IMR-90 (cell line): Measurements from ENCODE around the gene CFAP61. TPM values are rescaled to one million over a fixed set of nuclear protein-coding genes. Genes with fewer than 3 reads are reported as not detected.

Source experiments
- ATAC-seq: fragments of 200-7000 bp; cut with Tn5 transposase; 2 replicates; pipeline ENCODE4 v1.9.1; 2020; ENCODE audit warnings: low read depth, mild to moderate bottlenecking, moderate library complexity
- BruUV-seq: library from RNA; stranded (reverse); fragments of 400-500 nt; replicated peaks from 2 replicates; lab custom pipeline; 2021; lab: Mats Ljungman, UMichigan
- CTCF ChIA-PET: fragments of 300-600 bp; formaldehyde crosslinking; extraction: SDS; loops from one replicate; lab custom pipeline; 2021; ENCODE audit warnings: antibody characterized with exemption; lab: Yijun Ruan, JAX
- POLR2A ChIA-PET: fragments of 300-600 bp; sonication (Branson Sonifier 250); formaldehyde crosslinking; loops from one replicate; lab custom pipeline; 2022; ENCODE audit warnings: antibody characterized with exemption; ENCODE audit not compliant: unreplicated experiment; lab: Charles Lee
- DNase-seq: peaks from one replicate; pipeline ENCODE4 v3.0.0; 2013
- H2AFZ ChIP-seq: replicated peaks from 2 replicates; pipeline ENCODE3; 2013; ENCODE audit warnings: low read length, mild to moderate bottlenecking; ENCODE audit not compliant: poor library complexity
- H2AK5ac ChIP-seq: 2 replicates; pipeline ENCODE4 v1.6.1; 2013; ENCODE audit warnings: low read depth, low read length, inconsistent platforms
- H2AK9ac ChIP-seq: replicated peaks from 2 replicates; pipeline ENCODE3; 2013; ENCODE audit warnings: mild to moderate bottlenecking, low read depth, low read length, moderate library complexity; ENCODE audit not compliant: poor library complexity
- H2BK120ac ChIP-seq: 2 replicates; pipeline ENCODE4 v1.6.1; 2013; ENCODE audit warnings: low read depth, low read length, inconsistent platforms
- H2BK15ac ChIP-seq: 3 replicates; pipeline ENCODE4 v1.6.1; 2013; ENCODE audit warnings: low read depth, low read length, inconsistent platforms
- H2BK20ac ChIP-seq: 2 replicates; pipeline ENCODE4 v1.6.1; 2013; ENCODE audit warnings: low read depth, mild to moderate bottlenecking, inconsistent platforms, low read length, moderate library complexity
- H2BK5ac ChIP-seq: 2 replicates; pipeline ENCODE4 v1.6.1; 2013; ENCODE audit warnings: mild to moderate bottlenecking, low read depth, low read length, inconsistent platforms; ENCODE audit not compliant: poor library complexity, severe bottlenecking
- H3K14ac ChIP-seq: replicated peaks from 2 replicates; pipeline ENCODE4 v1.6.1; 2013; ENCODE audit warnings: low read depth, low read length, inconsistent platforms
- H3K18ac ChIP-seq: 2 replicates; pipeline ENCODE4 v1.6.1; 2013; ENCODE audit warnings: low read depth, low read length, control low read depth
- H3K23ac ChIP-seq: 2 replicates; pipeline ENCODE4 v1.6.1; 2013; ENCODE audit warnings: low read depth, low read length, inconsistent platforms
- H3K27ac ChIP-seq: 2 replicates; pipeline ENCODE4 v1.5.1; 2013; ENCODE audit warnings: mild to moderate bottlenecking, control low read depth, low read length; ENCODE audit not compliant: insufficient read depth
- H3K27me3 ChIP-seq: 2 replicates; pipeline ENCODE4 v1.6.1; 2013; ENCODE audit warnings: low read length; ENCODE audit not compliant: control insufficient read depth, insufficient read depth
- H3K36me3 ChIP-seq: 2 replicates; pipeline ENCODE4 v1.6.1; 2013; ENCODE audit warnings: low read length, mixed read lengths; ENCODE audit not compliant: control insufficient read depth, insufficient read depth
- H3K4ac ChIP-seq: 2 replicates; pipeline ENCODE4 v1.6.1; 2013; ENCODE audit warnings: low read depth, low read length, inconsistent platforms
- H3K4me1 ChIP-seq: 2 replicates; pipeline ENCODE4 v1.6.1; 2013; ENCODE audit warnings: low read length, mixed read lengths; ENCODE audit not compliant: control insufficient read depth, insufficient read depth
- H3K4me2 ChIP-seq: 2 replicates; pipeline ENCODE4 v1.6.1; 2013; ENCODE audit warnings: low read depth, mild to moderate bottlenecking, control low read depth, low read length, moderate library complexity
- H3K4me3 ChIP-seq: 2 replicates; pipeline ENCODE4 v1.5.1; 2013; ENCODE audit warnings: low read depth, mild to moderate bottlenecking, control low read depth, low read length, moderate library complexity; ENCODE audit not compliant: insufficient read depth
- H3K56ac ChIP-seq: 2 replicates; pipeline ENCODE4 v1.6.1; 2013; ENCODE audit warnings: low read length, inconsistent platforms; ENCODE audit not compliant: insufficient read depth; ENCODE audit errors: extremely low read depth
- H3K79me1 ChIP-seq, 2 experiments: 2 replicates each; pipeline ENCODE4 v1.6.1; 2013; ENCODE audit warnings: low read length in 2 of 2, inconsistent platforms in 1 of 2, low read depth in 1 of 2
- H3K9ac ChIP-seq: 2 replicates; pipeline ENCODE4 v1.6.1; 2013; ENCODE audit warnings: low read depth, low read length, control low read depth
- H3K9me1 ChIP-seq: 2 replicates; pipeline ENCODE4 v1.6.1; 2013; ENCODE audit warnings: low read length, inconsistent platforms; ENCODE audit not compliant: insufficient read depth
- H3K9me3 ChIP-seq: 2 replicates; pipeline ENCODE4 v1.6.1; 2013; ENCODE audit warnings: low read length; ENCODE audit not compliant: control insufficient read depth, insufficient read depth
- H4K20me1 ChIP-seq: 2 replicates; pipeline ENCODE4 v1.6.1; 2013; ENCODE audit warnings: low read length, inconsistent platforms; ENCODE audit not compliant: insufficient read depth
- H4K5ac ChIP-seq: 2 replicates; pipeline ENCODE4 v1.6.1; 2013; ENCODE audit warnings: mild to moderate bottlenecking, low read depth, low read length, control low read depth
- H4K8ac ChIP-seq, 2 experiments: 2 replicates each; pipeline ENCODE4 v1.6.1; 2013; ENCODE audit warnings: low read depth in 2 of 2, low read length in 2 of 2, control low read depth in 1 of 2, inconsistent platforms in 1 of 2
- H4K91ac ChIP-seq: 2 replicates; pipeline ENCODE4 v1.6.1; 2013; ENCODE audit warnings: low read depth, low read length, inconsistent platforms; ENCODE audit not compliant: insufficient read depth
- FOS ChIP-seq: fragments of 150-350 bp; IDR thresholded peaks from 2 replicates; pipeline ENCODE4 v1.6.1; 2016; ENCODE audit warnings: low read depth, low read length
- MAZ ChIP-seq: IDR thresholded peaks from 2 replicates; pipeline ENCODE4 v1.6.1; 2012; ENCODE audit warnings: low read depth, mild to moderate bottlenecking, low read length, improper control_type of control experiment, moderate library complexity, borderline replicate concordance
- WGBS, 2 experiments: methylation state at CpG; one replicate each; pipeline versions ENCODE4 v1.1.5 to v1.1.7; 2013; ENCODE audit warnings: missing lambda C conversion rate in 2 of 2; ENCODE audit not compliant: insufficient read length in 1 of 2; ENCODE audit errors: extremely low coverage in 2 of 2; 5-methylcytosine and 5-hydroxymethylcytosine counted together
- dilution Hi-C: fragments of 300-500 bp; cut with HindIII; formaldehyde crosslinking; loops from one replicate; pipeline ENCODE4 v1.14.3; 2018; ENCODE audit warnings: low sequenced_read_pairs; ENCODE audit not compliant: unreplicated experiment
- in situ Hi-C: fragments of 300-500 bp; cut with MboI; formaldehyde crosslinking; loops from 3 replicates; pipeline ENCODE4 v1.14.3; 2019; ENCODE audit warnings: low sequenced_read_pairs, inconsistent platforms, mixed read lengths
- intact Hi-C: fragments of 100-400 bp; cut with micrococcal nuclease; formaldehyde crosslinking; loops from 2 replicates; pipeline ENCODE4 v1.10.0; 2022
- polyA plus RNA-seq, 3 experiments: library from polyadenylated mRNA; depleted of rRNA; stranded (reverse); fragments of >200 nt; gene quantifications; 2 replicates each; pipeline ENCODE4 v1.2.3, GENCODE V29; 2012; ENCODE audit warnings: low replicate concordance in 1 of 3
- total RNA-seq: library from RNA; depleted of rRNA; stranded (reverse); fragments of >200 nt; gene quantifications from 2 replicates; pipeline ENCODE4 v1.2.3, GENCODE V29; 2012

CFAP61 gene
- total and polyA plus RNA-seq, 2 of the 4 experiments (the other 2 are of a cell fraction), result 0.07 TPM; not detected in 1

- Histone ChIP-seq H3K9ac (no peak overlapping the region), H4K91ac (no peak overlapping the region), H3K56ac (no peak overlapping the region), H2AFZ (no peak overlapping the region), H4K20me1 (no peaks in the 10 kb centered on the region), H2BK120ac (no peak overlapping the region), H3K27ac (no peak overlapping the region), H3K4ac (no peak overlapping the region), H2BK20ac (no peak overlapping the region), H3K4me1 (no peaks in the 10 kb centered on the region), H3K14ac (no peak overlapping the region), H4K8ac (no peak overlapping the region), H3K9me3 (no peaks in the 10 kb centered on the region), H2BK5ac (no peak overlapping the region), H3K23ac (no peak overlapping the region), H3K9me1 (no peaks in the 10 kb centered on the region), H2AK5ac (no peak overlapping the region), H4K5ac (no peak overlapping the region), H3K4me2 (no peak overlapping the region), H3K36me3 (no peaks in the 10 kb centered on the region), H2AK9ac (no peak overlapping the region), H3K27me3 (no peaks in the 10 kb centered on the region), H3K18ac (no peak overlapping the region), H2BK15ac (no peak overlapping the region), H3K79me1 (no peaks in the 10 kb centered on the region), H3K4me3 (no peak overlapping the region)
- dilution Hi-C loops, result no loop called here
- ATAC-seq (no peak), DNase-seq (no peak)
- WGBS, 2 experiments, result no CpG with 5 or more reads among the region's 1 CpG
- ChIA-PET POLR2A (no interaction called here), CTCF (no interaction called here)
- intact Hi-C loops, result no loop called here
- TF ChIP-seq FOS (no peak), MAZ (no peak)
- in situ Hi-C loops, result no loop called here
- no TSS peak for BruUV-seq
Measured at GRCh38 chr20:20136313-20136712, 84.0 kb downstream of the CFAP61 start.
